Tibial nerve (tissue), 4 donors: ENCODE data around the gene UBE2R2. TPM values are rescaled to one million over a fixed set of nuclear protein-coding genes. Genes with fewer than 3 reads are reported as not detected.

ENCODE experiments used
- DNase-seq, 2 donors: peaks; one replicate each; pipeline ENCODE4 v3.0.0-alpha.2; 2019; ENCODE audit warnings: low spot score in 2 of 2
- H3K27ac ChIP-seq, 4 donors: fragments of 200-600 bp; sonication (generic) in 3 of 4; one replicate each; pipeline ENCODE4 v1.5.1; 2017 to 2019; ENCODE audit warnings: mild to moderate bottlenecking in 1 of 4
- H3K27me3 ChIP-seq, 2 donors: fragments of 200-600 bp; sonication (generic) in 1 of 2; one replicate each; pipeline versions ENCODE4 v1.5.1 to v1.6.0; 2017 to 2019
- H3K36me3 ChIP-seq, 3 donors: fragments of 200-600 bp; sonication (generic); one replicate each; pipeline ENCODE4 v1.5.1; 2018 to 2019
- H3K4me1 ChIP-seq, 4 donors: fragments of 200-600 bp; sonication (generic) in 3 of 4; one replicate each; pipeline ENCODE4 v1.5.1; 2017 to 2019
- H3K4me3 ChIP-seq, 4 donors: fragments of 200-600 bp; sonication (generic) in 3 of 4; one replicate each; pipeline ENCODE4 v1.5.1; 2017 to 2019; ENCODE audit warnings: mild to moderate bottlenecking in 1 of 4, moderate library complexity in 1 of 4
- H3K9me3 ChIP-seq, 4 donors: fragments of 200-600 bp; sonication (generic) in 3 of 4; one replicate each; pipeline ENCODE4 v1.5.1; 2017 to 2019
- EP300 ChIP-seq, 2 donors: sonication (generic); formaldehyde crosslinking; IDR thresholded peaks; one replicate each; pipeline ENCODE4 v1.6.1; 2017; ENCODE audit warnings: antibody characterized with exemption in 2 of 2, mild to moderate bottlenecking in 1 of 2
- POLR2A ChIP-seq, 2 donors: fragments of 450-650 bp; IDR thresholded peaks; one replicate each; pipeline ENCODE4 v1.6.1; 2017; ENCODE audit warnings: antibody characterized with exemption in 2 of 2, mild to moderate bottlenecking in 2 of 2, moderate library complexity in 2 of 2
- WGBS, 2 donors: methylation state at CpG; one replicate each; pipeline ENCODE4 v1.1.5; 2018; 5-methylcytosine and 5-hydroxymethylcytosine counted together
- total RNA-seq, 4 donors: library from RNA; depleted of rRNA; stranded (reverse); fragments of >200 nt; gene quantifications; one replicate each; pipeline ENCODE4 v1.1.0, GENCODE V29; 2016
- TF ChIP-seq, protein P1 (sequence below), 5 experiments: fragments of 200-600 bp in 3 of 5; fragments of 450-650 bp in 2 of 5; sonication (generic) in 3 of 5; IDR thresholded peaks; one replicate each; pipeline ENCODE4 v1.5.1; 2016 to 2019; ENCODE audit warnings: antibody characterized with exemption in 5 of 5, mild to moderate bottlenecking in 3 of 5, moderate library complexity in 2 of 5

Gene UBE2R2
- total RNA-seq, 4 donors from 2014 or later = 23.2 to 28.4 (median 25.9) TPM

GRCh38 chr9:33881635-33882034 lies 64.7 kb downstream of the UBE2R2 start:
- Histone ChIP-seq H3K27me3 (no peaks in the 10 kb centered on the region), H3K27ac (no peak overlapping the region), H3K9me3 (no peaks in the 10 kb centered on the region), H3K4me1 (peaks cover 0 to 90% (median 16%) of the 10 kb centered on the region in 4 donors), H3K36me3 (no peaks in the 10 kb centered on the region), H3K4me3 (no peak overlapping the region)
- DNase-seq = no peak
- WGBS, 2 donors = 7 to 10% methylated on average over 1 of the region's 1 CpG
- TF ChIP-seq EP300 (IDR thresholded peaks at IDR 0.05) = no peak
- no peak for TF ChIP-seq POLR2A (IDR thresholded peaks at IDR 0.05)
- TF ChIP-seq, protein P1, sequence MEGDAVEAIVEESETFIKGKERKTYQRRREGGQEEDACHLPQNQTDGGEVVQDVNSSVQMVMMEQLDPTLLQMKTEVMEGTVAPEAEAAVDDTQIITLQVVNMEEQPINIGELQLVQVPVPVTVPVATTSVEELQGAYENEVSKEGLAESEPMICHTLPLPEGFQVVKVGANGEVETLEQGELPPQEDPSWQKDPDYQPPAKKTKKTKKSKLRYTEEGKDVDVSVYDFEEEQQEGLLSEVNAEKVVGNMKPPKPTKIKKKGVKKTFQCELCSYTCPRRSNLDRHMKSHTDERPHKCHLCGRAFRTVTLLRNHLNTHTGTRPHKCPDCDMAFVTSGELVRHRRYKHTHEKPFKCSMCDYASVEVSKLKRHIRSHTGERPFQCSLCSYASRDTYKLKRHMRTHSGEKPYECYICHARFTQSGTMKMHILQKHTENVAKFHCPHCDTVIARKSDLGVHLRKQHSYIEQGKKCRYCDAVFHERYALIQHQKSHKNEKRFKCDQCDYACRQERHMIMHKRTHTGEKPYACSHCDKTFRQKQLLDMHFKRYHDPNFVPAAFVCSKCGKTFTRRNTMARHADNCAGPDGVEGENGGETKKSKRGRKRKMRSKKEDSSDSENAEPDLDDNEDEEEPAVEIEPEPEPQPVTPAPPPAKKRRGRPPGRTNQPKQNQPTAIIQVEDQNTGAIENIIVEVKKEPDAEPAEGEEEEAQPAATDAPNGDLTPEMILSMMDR (IDR thresholded peaks at IDR 0.05) = no peak

DNA sequence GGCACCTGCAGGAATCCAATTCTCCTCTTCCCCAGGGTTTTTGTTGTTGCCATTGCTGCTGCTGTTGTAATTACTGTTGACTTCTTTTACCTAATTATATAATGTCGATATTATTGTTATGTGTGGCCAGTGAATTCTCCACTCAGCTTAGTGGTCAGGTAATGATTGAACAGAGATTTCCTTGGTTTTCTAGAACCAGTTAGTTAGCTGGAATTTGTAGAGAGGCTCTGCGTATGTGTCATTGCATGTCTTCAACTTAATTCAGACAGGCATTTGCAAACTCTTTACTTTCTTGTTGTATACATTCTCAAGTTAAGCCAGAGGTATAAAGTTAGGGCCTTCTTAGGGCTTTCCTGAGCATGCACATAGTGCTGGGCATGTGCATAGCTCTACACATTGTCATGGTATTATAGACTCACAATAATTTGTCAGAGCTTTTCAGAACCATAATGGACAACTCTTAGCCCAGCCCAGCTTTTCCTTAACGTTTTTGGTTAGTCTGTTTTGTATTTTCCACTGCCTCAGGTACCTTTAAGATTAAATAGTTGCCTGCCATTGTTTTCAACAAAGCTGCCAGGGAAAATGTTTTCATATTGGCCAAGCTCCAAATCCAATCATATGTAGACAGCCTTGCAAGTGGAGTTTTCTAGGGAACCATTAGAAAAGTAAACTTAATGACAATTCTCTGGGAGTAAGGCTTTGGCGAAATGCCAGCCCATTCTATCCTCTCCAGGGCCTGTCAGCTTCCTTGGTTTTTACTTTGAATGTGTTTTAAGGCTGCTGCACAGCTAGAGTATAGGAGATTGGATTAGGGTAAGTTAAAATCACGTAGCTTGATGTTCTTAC lies 68.1 kb downstream of the UBE2R2 start:
- WGBS, 2 donors = 51 to 61% methylated on average over 5 of the region's 5 CpGs
- no peaks in the 10 kb centered on the region for H3K27me3 ChIP-seq
- H3K4me1 ChIP-seq = peaks cover 0 to 70% (median 16%) of the 10 kb centered on the region in 4 donors
- H3K9me3 ChIP-seq = no peaks in the 10 kb centered on the region
- H3K4me3 ChIP-seq = no peak overlapping the region
- TF ChIP-seq, protein P1 (IDR thresholded peaks at IDR 0.05) = no peak
- no peak for TF ChIP-seq POLR2A (IDR thresholded peaks at IDR 0.05)
- no peak for TF ChIP-seq EP300 (IDR thresholded peaks at IDR 0.05)
- no peak overlapping the region for H3K27ac ChIP-seq
- DNase-seq = peak in 1 of 2 donors; percentile 19
- peaks cover 0 to 29% (median 4%) of the 10 kb centered on the region in 3 donors for H3K36me3 ChIP-seq

DNA sequence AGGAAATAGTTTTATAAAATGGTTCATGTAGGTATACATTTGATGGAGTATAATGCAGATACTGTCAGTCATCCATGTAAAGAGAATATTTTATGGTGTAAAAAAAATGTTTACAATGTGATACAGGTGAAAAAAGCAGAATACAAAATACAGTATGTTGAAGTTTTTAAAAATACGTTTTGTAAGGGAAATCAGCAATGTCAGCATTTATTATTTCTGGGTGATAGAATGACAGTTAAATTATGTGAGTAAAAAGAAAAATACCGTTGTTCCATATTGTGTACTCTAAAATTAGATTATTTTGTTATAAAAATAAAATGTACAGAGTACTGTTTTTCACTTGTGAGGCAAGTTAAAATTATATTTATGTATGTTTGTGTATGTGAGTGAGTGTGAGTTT lies 69.0 kb downstream of the UBE2R2 start:
- no peak overlapping the region for H3K27ac ChIP-seq
- 53 to 59% methylated on average over 2 of the region's 2 CpGs for WGBS, 2 donors
- H3K9me3 ChIP-seq = no peaks in the 10 kb centered on the region
- peaks cover 0 to 36% (median 4%) of the 10 kb centered on the region in 3 donors for H3K36me3 ChIP-seq
- no peaks in the 10 kb centered on the region for H3K27me3 ChIP-seq
- no peak overlapping the region for H3K4me3 ChIP-seq
- TF ChIP-seq EP300 (IDR thresholded peaks at IDR 0.05) (no peak), POLR2A (IDR thresholded peaks at IDR 0.05) (no peak)
- TF ChIP-seq, protein P1 (IDR thresholded peaks at IDR 0.05) = no peak
- peaks cover 0 to 61% (median 16%) of the 10 kb centered on the region in 4 donors for H3K4me1 ChIP-seq
- DNase-seq = no peak

DNA sequence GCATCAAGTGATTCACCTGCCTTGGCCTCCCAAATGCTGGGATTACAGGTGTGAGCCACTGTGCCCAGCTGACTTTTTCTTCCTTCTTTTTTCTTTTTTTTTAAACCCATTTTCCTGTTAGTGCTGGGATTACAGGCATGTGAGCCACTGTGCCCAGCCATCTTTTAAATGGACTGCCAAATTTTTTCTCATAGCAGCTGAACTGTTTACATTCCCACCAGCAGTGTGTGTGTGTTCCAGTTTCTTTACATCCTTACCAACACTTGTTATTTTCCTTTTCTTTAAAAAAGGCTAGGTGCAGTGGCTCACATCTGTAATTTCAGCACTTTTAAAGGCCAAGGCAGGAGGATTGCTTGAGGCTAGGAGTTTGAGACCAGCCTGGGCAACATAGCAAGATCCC lies 76.9 kb downstream of the UBE2R2 start:
- Histone ChIP-seq H3K4me1 (peaks cover 0 to 13% (median 0%) of the 10 kb centered on the region in 4 donors), H3K27me3 (no peaks in the 10 kb centered on the region), H3K4me3 (no peak overlapping the region), H3K9me3 (no peaks in the 10 kb centered on the region), H3K36me3 (peaks cover 0 to 18% (median 0%) of the 10 kb centered on the region in 3 donors), H3K27ac (no peak overlapping the region)
- no peak for TF ChIP-seq POLR2A (IDR thresholded peaks at IDR 0.05)
- no peak for TF ChIP-seq EP300 (IDR thresholded peaks at IDR 0.05)
- TF ChIP-seq, protein P1 (IDR thresholded peaks at IDR 0.05) = no peak
- no peak for DNase-seq

- Histone ChIP-seq H3K4me3 (no peak overlapping the region), H3K4me1 (peaks cover 0 to 9% (median 0%) of the 10 kb centered on the region in 4 donors)
Measured at GRCh38 chr9:33894316-33894715, 77.4 kb downstream of the UBE2R2 start.

More at GRCh38 chr9:33894316-33894715, 77.4 kb downstream of the UBE2R2 start:
- no peak for DNase-seq
- TF ChIP-seq, protein P1 (IDR thresholded peaks at IDR 0.05) = no peak
- TF ChIP-seq POLR2A (IDR thresholded peaks at IDR 0.05) = no peak
- TF ChIP-seq EP300 (IDR thresholded peaks at IDR 0.05) = no peak
- H3K36me3 ChIP-seq = peaks cover 0 to 17% (median 0%) of the 10 kb centered on the region in 3 donors
- no peaks in the 10 kb centered on the region for H3K9me3 ChIP-seq
- no peak overlapping the region for H3K27ac ChIP-seq
- H3K27me3 ChIP-seq = no peaks in the 10 kb centered on the region
